GM19239 (cell line): ENCODE measurements around the gene CLCNKB.

Experiments used
- DNase-seq: peaks from one replicate; pipeline ENCODE4 v3.0.0; 2011; ENCODE audit warnings: low spot score; ENCODE audit not compliant: insufficient read length
- FAIRE-seq: peaks from 2 replicates; lab custom pipeline; 2011; peaks lifted over from hg19 to GRCh38; lab: Jason Lieb, UNC

Gene CLCNKB

DNA sequence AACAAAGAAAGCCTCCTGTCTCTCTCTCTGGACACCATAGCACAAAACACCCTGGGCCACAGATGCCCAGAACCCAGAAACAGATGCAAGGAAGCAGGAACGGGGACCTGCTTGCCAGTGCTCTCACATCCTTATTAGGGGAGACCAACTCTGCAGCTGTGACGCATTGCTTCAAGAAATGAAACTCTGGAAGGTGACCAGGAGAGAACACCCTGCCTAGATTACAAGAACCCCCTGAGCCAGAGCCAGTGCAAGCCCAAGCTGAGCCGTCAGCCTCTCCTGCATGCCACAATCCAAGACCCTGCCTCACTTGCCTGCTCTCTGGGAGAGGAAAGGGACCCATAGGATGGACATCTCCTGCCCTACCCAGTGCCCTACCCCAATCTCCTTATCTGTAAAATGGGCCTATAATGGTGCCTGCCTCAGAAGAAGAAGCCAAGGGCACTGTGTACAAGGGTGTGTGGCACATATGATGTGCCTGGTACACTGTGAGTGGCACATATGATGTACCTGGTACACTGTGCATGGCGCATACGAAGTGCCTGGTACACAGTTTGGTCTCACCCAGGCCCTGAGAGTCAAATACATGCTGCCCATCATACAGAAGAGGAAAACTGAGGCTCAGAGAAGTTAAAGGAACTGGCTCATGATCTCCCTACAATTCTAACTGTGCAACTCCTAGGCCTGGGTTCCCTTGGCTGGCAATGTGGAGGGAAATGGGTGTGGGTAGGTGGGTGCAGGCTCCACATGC is 46.7 kb downstream of the CLCNKB start:
- no peak for FAIRE-seq

DNA sequence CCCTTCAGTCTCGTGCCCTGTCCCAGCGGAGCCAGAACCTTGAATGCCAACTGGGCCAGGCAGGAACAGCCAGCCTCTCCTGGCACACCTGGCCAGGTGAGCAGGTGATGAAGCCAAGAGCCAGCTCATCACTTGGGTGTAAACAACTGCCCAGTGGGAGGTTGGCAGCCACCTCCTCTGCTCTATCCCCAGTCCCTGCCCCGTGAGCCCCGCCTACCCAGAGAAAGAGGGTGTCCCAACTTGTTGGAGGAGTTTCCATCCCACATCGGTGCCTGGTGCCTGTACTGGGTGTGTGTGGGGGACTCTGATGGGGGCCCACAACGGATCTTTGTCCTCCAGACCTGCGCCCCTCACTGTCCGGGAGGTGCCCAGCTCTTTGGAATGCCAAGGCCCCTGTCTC is 47.7 kb downstream of the CLCNKB start:
- DNase-seq (no peak), FAIRE-seq (no peak)

More for the DNA sequence above, 46.7 kb downstream of the CLCNKB start:
- DNase-seq: no peak

DNA sequence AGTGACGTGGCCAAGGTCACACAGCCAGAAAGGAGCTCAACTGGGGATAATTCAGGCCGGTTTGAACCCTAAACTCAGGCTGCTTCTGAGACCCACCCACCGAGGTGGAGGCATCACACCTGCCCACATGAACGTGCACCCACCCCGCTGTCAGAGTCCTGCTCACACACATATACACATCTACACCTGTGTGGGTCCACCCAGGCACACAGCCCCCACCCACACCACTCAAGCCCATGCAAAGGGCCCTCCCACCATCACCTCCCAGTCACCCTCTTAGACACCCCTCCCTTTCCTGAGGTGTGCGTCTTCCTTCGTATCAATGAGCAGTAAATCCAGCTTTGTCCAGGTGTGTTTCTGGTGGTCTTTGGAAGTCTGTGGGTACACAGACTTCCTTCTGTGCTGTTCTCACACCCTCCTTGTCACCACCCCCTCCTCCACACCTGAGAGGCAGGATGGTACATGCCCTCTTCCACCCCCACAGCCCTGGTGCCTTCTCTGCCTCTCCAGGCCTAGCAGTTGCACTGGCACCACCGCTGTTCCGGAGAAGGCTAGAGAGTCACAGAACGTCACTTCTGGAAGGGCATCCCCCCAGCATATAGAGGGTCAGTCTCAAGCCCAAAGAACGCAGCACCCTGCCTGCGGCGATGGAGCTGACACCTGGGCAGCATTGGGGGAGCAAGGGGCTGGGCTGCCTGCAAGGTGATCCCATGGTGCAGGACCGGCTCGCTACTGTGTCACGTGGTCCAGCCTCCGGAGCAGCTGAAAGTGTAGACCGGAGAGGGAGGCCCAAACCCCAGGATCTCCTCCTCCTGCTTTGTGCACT is 48.7 kb downstream of the CLCNKB start:
- no peak for DNase-seq
- FAIRE-seq: no peak

DNA sequence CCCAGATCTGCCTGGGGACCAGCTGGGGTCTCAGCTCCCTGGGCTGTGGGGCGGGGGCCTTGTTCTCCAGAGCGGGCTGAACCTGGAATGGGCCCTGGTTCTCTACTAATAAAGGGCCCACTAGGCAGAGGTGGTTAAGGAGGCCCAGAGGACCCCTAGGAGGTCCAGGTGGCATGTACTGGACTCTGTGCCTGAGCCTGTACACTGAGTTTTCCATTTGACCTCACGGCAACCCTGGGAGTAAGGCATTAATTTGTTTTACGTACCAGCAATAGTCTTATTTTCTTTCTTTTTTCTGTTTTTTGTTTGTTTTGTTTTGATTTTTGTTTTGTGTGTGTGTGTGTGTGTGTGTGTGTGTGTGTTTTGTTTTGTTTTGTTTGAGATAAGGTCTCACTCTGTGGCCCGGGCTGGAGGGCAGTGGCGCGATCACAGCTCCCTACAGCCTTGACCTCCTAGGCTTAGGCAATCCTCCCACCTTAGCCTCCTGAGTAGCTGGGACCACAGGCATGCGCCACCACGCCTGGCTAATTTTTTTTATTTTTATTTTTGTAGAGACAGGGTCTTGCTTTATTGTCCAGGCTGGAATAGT is 49.4 kb downstream of the CLCNKB start:
- no peak for FAIRE-seq
- no peak for DNase-seq

DNA sequence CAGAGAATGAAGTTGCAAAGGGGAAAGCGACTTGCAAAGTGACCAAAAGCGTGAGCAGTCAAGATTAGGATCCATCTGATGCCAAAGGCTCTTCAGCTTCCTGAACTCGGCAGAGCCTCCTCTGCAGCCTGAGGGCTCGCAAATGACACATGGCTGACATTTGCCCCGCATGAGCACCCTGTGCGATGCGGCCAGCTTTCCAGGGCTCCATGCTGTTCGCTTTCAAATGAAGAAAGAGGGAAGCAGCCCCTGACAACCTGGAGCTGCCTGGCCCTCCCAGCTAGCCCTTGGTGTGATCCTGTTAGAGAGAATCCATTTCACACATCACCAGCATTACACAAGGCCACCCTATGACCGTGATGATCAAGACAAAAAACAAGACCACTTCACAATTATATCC is 50.0 kb downstream of the CLCNKB start:
- DNase-seq (no peak), FAIRE-seq (no peak)

DNA sequence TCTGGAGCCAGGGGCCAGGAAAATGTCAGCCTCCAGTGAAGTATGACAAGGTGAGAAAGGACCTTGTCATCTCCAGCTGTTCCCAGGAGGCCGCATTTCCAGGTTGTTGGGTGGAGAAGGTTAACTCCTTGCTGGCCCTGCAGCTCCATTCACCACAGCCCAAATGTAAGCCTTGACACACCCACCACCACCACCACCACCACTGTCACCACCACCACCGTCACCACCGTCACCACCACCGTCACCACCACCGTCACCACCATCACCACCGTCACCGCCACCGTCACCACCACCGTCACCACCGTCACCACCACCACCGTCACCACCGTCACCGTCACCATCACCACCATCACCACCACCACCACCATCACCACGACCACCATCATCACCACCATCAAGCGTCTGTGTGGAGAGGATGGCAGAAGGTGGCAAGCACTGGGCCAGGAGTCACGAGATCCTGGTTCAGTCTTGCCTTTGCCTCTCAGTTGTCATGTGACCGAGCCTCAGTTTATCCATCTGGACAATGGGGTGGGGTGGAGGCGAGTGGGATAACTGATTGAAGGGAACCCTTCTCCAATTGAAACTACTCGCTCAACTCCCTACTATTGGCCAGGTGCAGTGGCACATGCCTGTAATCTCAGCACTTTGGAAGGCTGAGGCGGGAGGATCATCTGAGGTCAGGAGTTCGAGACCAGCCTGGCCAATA is 51.0 kb downstream of the CLCNKB start:
- no peak for FAIRE-seq
- DNase-seq: no peak

DNA sequence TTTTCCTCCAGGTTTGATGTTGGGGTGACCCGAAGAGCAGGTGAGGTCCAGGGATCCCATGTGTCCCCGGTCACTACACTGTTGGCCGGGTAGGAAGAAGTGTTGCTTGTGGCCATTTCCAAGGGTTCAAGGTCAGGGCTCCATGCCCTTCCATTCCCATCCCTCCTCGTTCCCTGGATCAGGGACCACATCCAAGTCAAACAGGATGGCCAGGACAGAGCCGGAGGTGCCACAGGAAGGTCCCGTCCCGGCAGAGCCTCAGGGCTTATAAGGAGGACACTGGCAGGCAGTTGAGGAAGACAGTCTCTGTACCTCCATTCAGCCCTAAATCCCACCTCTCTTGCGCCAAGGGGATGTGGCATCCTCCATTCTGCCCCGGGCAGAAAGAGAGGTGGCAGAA is 51.9 kb downstream of the CLCNKB start:
- DNase-seq (no peak), FAIRE-seq (no peak)

DNA sequence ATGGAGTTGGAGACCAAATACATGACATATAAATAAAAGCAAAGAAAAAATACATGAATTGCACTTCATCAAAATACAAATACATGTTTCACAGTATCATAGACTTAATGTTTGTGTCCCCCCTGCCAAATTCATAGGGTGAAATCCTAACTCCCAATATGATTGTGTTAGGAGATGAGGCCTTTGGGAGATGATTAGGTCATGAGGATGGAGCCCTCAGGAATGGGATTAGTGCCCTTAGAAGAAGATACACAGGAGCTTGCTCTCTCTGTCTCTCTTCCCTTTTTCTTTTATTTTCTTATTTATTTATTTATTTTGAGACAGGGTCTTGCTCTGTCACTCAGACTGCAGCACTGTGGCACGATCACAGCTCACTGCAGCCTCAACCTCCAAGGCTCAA is 55.8 kb downstream of the CLCNKB start:
- DNase-seq: no peak
- no peak for FAIRE-seq

DNA sequence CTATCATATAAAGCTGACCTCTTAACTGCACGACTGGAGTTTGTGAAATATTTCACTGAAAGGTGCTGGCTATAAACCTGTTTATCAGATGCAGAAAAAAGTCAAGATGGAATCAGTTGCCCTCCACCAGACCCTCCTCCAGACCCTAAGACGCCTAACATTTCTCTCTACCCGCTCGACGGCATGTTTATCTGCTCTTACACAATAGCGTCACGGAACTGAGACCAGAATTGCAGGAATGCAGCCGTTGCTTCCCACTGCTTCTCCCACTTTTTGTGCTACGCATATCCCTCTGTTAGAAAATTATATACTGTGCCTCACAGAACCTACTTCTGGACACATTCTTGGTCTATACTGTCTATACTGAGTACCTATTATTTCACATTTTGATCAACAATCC is 58.0 kb downstream of the CLCNKB start:
- FAIRE-seq: no peak
- DNase-seq: no peak
